PFSK-1 (cell line): ENCODE measurements around the gene CTNNA3.

Source experiments
- FOXP2 ChIP-seq: optimal IDR thresholded peaks from 2 replicates; pipeline ENCODE3; 2011; ENCODE audit warnings: borderline replicate concordance, control low read depth, inconsistent platforms; ENCODE audit not compliant: insufficient read depth; ENCODE audit errors: extremely low read length, extremely low read depth
- POLR2AphosphoS5 ChIP-seq: IDR thresholded peaks from 2 replicates; pipeline ENCODE4 v1.6.1; 2012; ENCODE audit warnings: low read depth, mild to moderate bottlenecking, control low read depth, low read length, moderate library complexity
- TAF1 ChIP-seq: IDR thresholded peaks from 2 replicates; pipeline ENCODE4 v1.6.1; 2012; ENCODE audit warnings: low read length, control low read depth, borderline replicate concordance; ENCODE audit not compliant: insufficient read depth

GRCh38 chr10:66746246-66746645 is 949.7 kb downstream of the CTNNA3 start:
- no peak for TF ChIP-seq TAF1
- TF ChIP-seq POLR2AphosphoS5, result no peak
- TF ChIP-seq FOXP2, result no peak
